Activated T-cell treated with anti-CD3 and anti-CD28 coated beads for 4 hours (primary cell): ENCODE measurements around the gene GANC.
"Not testable (repeated sequence)": the region's sequence is repeated elsewhere in the genome, so short reads cannot be mapped to it uniquely, and the experiment has no call there.

Experiments
- DNase-seq: peaks from one replicate; pipeline ENCODE4 v3.0.0-alpha.2; 2020

GANC gene

DNA sequence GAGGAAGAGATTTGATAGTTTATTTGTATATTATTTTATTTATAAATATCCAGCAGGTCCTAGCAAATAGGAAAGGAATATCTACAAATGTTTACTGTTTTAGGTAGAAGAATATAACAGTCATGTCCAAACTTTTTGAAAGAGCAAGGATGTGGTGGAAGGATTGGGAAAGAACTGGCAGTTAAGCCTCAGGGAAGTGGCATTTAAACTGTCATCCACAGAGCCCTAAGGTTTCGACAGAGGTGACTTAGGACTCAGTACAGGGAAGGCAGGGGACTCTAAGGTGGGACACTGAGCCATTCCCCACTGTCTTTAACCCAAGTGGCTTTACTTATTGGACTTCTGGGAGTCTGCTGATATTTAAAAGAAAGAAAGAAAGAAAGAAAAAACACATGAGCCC, 12.0 kb downstream of the GANC start:
- no peak for DNase-seq

DNA sequence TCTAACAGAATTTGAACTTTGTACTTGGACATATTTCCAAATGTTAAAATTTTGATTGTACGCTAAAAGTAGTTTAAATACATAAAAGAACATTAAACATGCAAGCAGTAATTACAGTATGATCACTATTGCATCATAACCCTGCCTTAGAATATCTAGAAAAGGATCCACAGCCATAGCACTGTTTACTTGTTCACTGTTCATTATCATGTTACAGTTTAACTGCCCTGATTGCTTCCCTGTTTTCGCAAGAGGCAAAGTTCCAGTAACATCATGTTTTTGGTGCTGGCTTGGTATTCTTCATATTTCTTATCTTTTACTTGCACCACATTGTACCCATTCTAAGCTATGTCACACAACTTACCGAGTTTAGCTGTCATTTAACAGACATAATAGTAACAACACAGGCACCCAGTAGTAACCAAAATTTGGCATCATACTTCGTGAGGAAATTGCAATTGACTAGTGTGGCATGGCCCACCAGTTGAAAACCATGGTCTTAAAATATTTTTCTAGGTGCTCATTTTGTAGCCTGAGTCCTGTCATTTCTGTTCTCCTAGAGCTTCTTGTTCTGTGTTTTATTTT, 13.5 kb downstream of the GANC start:
- no peak for DNase-seq

DNA sequence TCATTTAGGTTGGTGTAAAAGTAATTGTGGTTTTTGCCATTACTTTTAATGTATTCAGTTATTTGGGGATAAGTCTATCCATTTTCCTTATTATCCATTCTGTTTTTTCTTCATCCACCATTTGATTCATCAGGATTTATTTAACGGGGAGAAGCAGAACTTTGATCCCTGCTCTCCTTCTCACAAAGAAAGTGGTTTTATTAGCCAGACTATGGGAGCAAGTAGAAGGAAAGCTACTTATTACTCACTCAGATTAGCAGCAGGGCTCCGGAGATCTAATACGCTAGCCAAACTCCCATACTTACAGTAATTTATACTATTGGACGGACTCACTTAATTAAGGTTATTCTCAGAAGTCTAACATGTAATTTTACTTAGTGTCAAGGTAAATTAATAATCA, 14.9 kb downstream of the GANC start:
- DNase-seq: no peak

DNA sequence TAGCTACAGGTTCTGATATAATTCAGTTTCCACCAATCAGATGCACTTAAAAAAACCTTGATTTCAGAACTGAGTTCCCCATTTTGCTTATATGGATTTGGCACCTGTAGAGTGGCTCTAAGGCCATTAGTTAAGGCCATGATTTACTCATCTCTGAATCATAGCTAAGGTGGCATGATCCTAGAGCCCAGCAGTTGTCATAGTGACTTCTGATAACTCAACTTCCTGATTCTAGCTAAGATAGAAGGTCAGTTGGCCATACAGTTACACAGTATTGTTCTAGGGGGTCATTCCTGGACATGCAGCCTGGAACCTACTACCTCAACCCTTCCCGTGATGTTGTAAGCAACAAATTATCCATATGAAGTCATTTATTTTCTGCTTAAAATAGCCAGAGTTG, 16.2 kb downstream of the GANC start:
- DNase-seq: no peak

DNA sequence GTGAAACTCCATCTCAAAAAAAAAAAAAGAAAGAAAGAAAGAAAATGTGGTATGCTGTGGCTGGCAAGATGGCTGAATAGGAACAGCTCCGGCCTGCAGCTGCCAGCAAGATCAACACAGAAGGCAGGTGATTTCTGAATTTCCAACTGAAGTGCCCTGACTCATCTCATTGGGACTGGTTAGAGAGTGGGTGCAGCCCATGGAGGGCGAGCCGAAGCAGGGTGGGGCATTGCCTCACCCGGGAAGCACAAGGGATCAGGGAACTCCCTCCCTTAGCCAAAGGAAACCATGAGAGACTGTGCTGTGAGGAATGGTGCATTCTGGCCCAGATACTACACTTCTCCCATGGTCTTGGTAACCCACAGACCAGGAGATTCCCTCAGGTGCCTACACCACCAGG, 28.0 kb downstream of the GANC start:
- DNase-seq: not testable (repeated sequence)

DNA sequence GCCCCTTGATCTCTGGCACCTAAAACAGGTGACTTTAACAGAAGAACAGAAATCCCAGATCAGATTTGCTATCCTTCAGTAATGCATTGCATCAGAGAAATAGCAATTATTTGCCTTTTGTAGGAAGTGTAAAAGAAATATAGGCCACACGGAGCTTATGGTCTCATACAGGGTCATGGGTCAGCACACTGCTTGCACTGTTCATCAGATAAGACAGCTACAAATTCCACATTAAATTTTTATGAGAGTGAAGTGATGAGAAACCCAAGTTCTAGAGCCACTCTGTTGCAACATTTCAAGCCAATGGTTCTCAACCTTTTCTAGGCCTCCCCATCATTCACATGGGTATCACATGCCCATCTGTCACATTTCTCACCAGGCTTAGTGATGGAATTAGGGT, 33.7 kb downstream of the GANC start:
- DNase-seq: no peak

DNA sequence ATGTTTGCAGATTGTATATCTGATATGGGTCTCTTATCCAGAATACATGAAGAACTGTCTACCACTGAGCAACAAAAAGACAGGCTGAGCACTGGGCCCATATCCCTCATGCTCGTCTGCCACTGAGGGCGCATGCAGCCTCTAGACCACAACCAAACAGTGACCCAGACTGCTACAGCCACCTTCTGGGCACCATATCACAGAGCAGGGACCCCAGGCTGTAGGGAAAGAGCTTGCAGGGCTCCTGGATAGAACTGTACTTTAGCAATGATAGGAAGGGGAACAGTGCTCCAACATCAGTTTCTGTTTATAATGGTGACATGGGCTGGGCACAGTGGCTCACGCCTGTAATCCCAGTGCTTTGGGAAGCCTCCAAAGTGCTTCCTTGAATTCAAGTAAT, 40.5 kb downstream of the GANC start:
- DNase-seq: no peak

DNA sequence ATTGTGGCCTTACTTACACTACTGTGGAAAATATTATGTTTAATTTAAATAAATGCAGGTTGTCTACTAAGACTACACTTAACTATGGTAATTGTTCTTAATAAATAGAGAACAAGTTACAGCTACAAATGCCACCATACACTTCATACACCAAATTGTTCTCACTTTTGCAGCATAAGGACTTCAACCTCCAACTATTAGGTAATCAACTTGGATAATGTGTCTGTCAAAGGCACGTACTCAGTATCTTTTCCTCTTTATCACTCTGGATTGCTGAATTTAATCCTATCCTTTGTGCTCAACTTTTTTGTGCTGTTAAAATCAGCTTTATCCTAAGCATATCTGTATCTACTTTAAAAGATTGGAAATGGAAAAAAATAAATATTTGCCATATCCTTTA, 41.8 kb downstream of the GANC start:
- no peak for DNase-seq

DNA sequence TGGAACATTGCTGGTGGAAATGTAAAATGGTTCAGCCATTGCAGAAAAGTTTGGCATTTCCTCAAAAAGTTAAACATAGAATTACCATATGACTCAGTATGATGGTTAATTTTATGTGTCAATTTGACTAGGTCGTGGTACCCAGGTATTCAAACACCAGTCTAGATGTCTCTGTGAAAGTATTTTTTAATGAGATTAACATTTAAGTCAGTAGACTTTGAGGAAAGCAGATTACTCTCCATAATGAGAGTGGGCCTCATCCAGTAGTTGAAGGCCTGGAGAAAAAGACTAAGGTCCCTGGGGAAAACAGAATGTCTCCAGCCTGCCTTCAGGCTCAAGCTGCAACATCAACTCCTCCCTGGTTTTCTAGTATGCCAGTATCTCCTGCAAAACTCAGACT, 42.5 kb downstream of the GANC start:
- no peak for DNase-seq

DNA sequence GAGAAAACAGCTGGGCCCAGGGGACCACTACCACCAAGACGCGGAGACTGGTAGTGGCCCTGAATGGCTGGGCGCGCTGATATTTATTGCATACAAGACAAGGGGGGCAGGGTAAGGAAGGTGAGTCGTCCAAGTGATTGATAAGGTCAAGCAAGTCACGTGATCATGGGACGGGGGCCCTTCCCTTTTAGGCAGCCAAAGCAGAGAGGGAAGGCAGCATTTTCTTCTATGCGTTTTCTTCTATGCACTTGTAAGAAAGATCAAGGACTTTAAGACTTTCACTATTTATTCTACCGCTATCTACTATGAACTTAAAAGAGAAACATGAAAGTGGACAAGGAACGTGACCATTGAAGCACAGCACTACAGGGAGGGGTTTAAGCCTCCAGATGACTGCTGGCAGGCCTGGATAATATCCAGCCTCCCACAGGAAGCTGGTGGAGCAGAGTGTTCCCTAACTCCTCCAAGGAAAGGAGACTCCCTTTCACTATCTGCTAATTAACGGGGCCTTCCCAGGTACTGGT, 43.3 kb downstream of the GANC start:
- DNase-seq: not testable (repeated sequence)

DNA sequence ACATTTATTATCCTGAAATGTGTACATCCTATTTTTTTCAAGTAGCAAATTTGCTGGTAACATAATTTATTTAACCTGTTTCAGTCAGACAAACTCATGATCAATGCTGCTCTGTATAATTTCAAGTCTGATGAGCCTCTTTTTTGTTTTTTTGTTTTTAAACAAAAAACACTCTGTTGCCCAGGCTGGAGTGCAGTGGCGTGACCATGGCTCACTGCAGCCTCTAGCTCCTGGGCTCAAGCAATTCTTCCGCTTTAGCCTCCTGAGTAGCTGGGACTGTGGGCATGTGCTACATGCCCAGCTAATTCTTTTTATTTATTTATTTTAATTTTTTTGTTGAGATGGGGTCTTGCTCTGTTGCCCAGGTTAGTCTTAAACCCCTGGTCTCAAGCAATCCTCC, 46.2 kb downstream of the GANC start:
- no peak for DNase-seq

DNA sequence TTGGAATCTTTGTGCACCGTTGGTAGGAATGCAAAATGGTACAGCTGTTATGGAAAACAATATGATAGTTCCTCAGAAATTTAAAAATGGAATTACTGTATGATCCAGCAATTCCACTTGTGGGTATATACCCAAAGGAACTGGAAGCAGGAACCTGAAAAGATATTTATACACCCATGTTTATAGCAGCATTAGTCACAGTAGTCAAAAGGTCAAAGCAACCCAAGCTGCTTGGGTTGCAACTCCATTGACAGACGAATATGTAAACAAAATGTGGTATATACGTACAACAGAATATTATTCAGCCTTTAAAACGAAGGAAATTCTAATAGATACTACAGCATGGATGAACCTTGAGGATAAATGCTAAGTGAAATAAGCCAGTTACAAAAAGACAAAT, 51.3 kb downstream of the GANC start:
- DNase-seq: no peak

DNA sequence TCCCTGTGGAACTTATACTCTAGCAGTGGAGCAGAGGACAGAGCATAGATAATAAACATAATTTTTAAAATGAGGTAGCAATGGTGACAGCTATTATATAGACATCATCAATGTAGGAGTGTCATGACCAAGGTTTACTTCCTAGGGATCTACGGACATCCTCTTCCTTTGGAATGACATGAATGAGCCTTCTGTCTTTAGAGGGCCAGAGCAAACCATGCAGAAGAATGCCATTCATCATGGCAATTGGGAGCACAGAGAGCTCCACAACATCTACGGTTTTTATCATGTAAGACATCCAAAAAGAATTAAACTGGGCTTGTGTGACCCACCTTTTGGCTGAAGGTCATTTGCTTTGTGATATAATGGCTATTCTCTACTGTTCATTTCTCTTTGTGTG, 56.2 kb downstream of the GANC start:
- DNase-seq: no peak

DNA sequence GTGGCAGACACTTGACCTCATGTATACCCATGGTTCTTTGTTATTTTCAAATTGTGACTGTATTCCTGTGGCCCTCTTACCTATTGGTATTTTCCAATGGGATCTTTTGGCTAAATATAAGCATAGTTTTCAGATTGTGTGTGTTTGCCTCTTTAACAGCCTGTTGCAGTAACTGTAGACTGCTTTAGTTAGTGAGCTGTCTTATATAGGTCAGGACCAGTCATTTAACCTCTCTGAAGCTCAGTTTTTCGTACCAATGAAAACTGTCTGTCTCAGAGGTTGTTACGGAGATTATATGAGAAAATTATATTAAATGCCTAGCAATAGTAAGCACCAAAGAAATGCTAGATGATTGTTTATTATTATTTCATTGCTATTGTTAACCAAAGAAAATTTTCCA, 57.0 kb downstream of the GANC start:
- no peak for DNase-seq

DNA sequence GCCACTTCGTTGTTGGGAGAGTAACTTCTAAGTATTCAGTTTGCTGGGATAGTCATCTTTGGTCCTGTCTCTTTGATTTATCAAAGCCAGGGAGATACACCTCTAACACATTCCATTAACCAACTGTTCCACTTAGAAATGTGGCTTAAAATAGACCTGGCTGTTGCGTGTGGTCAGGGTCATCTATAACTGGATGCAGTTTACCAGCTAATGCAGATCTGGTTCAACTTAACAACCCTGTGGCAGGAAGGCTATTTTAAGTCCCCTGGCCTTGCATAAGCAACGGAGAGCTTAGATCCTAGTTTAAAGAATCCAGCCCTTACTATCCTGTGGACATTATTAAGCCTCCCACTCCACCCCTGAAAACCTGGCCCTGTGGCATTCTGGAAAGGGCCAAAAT, 58.2 kb downstream of the GANC start:
- DNase-seq: no peak

DNA sequence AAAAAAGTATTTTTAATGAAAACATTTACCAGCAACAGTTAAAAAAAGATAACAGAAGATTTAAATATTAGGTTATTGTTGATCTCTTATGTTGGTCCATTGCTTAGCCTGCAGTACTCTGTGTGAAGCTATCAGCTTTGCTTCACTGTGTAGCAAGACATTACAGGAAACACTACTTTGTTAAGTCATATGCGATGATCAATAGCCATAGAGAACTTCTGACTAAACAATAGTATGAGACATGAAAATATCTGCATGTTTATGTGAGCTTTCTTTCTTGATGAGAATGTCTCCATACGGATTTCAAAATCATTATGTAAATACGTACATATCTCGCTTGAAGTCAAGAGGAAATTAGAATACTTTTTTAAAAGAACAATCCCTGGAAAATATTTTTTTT, 59.3 kb downstream of the GANC start:
- no peak for DNase-seq

DNA sequence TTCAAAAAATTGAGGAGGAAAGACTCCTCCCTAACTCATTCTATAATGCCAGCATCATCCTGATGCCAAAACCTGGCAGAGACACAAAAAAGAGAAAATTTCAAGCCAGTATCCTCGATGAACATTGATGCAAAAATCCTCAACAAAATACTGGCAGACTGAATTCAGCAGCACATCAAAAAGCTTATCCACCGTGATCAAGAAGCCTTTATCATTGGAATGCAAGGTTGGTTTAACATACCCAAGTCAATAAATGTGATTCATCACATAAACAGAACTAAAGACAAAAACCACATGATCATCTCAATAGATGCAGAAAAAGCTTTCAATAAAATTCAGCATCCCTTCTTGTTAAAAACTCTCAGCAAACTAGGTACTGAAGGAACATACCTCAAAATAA, 62.1 kb downstream of the GANC start:
- no peak for DNase-seq

DNA sequence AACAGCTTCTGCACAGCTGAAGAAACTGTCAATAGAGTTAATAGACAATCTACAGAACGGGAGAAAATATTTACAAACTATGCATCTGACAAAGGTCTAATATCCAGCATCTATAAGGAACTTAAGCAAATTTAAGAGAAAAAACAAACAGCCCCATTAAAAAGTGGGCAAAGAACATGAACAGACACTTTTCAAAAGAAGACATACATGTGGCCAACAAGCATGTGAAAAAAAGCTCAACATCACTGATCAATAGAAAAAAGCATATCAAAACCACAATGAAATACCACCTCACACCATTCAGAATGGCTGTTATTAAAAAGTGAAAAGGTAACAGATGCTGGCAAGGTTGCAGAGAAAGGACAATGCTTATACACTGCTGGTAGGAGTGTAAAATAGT, 63.6 kb downstream of the GANC start:
- DNase-seq: not testable (repeated sequence)

DNA sequence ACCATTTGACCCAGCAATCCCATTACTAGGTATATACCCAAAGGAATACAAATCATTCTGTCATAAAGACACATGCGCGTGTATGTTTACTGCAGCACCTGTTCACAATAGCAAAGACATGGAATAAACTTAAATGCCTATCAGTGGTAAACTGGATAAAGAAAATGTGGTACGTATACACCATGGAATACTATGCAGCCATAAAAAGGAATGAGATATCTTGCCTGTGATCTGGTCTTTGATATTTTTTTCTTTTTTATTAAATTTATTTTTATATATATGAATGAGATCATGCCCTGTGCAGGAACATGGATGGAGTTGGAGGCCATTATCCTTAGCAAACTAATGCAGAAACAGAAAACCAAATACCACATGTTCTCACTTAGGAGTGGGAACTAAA, 64.1 kb downstream of the GANC start:
- DNase-seq: not testable (repeated sequence)

DNA sequence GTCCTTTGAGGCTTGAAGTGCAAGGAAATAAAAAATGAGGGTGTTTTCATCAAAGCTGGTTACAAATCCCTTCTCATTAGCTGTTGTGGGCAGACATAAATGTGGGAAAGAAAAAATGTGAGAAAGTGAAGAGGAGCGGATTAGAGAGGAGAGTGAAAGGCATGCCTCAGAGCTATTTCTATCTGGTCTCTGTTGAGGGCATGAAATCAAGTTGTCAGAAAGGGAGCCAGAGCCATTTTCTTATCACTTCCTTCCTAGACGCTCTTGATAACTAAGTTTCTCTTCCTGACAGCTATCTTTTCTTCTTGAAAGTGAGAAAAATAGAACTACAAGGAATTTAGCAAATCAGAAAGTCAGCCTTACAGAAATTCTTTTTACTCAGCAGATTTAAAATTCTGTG, 65.5 kb downstream of the GANC start:
- no peak for DNase-seq

DNA sequence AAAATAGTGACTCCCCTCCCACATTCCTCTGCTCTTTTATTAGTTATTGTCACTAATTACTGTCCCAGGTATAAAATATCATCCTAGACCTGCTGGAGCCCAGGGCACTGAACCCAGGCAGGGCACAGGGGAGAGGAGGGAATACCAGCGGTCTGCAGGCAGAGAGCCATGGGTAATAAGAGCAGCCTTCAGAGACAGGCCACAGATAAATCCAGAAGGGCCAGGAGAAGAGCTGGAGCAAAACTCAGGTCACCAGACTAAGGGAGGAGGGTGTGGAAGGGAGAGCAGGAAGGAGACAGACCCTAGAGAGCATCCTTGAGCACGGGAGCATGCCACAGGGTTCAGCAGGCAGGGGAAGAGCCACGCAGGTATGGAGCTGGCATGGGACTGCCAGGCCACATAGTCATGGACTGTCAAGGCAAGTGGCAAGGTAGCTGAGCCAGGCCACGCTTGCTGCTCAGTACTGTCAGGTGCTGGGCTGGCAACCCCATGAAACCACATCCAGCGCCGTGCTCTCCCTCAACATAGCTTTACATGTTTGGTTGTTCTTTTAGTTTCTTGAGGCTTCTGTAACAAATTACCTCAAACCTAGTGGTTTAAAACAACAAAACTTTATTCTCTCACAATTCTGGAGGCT, 70.7 kb downstream of the GANC start:
- no peak for DNase-seq

DNA sequence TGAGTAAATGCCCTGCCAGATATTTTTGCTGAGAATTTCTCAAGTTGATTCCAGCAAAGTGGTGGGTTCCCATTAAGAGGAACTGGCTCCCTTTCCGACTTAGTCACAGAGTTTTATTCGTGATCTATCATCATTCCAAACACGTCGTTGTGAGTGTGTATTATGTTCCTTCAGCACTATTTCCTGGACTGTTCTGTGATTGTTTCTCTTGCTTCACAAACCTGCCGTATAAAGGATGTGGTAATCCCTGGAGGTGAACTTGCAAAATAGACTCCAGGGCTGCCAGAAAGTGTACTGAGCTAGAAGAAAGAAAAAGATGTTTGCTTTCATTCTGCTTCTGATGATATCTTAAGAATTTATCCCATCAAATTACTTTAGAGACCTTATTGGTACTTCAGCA, 71.8 kb downstream of the GANC start:
- DNase-seq: no peak

DNA sequence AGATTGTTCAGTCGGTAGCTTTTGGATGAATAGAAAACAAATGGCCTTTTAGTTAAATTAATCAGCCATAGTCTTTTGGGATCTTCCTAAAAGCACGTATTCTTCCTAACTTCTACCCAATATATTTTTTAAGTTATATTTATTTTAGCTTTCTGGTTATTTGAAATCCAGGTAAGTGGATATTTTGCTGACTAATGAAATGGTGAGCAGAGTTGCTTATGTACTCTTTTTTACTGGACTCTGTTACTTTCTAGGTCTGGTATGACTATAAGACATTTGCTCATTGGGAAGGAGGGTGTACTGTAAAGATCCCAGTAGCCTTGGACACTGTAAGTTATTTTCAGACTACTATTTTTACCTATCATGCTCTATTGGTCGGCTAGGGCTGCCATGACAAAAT, 72.5 kb downstream of the GANC start:
- DNase-seq: no peak

DNA sequence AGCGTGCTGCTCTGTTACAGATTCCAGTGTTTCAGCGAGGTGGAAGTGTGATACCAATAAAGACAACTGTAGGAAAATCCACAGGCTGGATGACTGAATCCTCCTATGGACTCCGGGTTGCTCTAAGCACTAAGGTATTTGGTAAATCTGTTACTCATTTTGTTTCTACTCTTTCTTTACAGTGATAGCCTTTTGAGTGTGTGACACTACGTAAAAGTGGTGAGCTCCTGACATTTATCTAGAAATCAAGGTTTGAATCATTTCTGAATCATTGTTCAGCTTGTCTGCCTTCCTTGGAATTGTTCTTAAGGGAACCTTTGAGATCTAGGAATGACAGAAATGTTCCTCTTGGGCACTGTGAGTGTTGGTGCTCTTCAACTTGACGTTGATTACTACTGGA, 75.1 kb downstream of the GANC start:
- DNase-seq: no peak

DNA sequence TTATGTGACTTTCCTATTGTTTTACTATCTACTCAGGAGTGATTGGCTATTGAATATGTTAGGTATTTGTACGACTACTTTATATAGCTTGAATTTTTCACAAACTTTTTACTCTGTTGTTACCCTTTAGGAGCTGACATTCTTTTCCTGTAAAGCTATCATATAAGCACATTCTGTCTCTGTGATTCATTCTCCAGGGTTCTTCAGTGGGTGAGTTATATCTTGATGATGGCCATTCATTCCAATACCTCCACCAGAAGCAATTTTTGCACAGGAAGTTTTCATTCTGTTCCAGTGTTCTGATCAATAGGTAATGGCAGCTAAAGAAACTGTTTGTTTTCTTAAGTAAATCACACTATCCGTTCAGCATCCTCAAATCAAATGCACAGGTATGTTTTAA, 76.2 kb downstream of the GANC start:
- no peak for DNase-seq
